ENCODE data around the gene CRYGC.
"Not testable (repeated sequence)": the region's sequence is repeated elsewhere in the genome, so short reads cannot be mapped to it uniquely, and the experiment has no call there.

The CRYGC gene

DNA sequence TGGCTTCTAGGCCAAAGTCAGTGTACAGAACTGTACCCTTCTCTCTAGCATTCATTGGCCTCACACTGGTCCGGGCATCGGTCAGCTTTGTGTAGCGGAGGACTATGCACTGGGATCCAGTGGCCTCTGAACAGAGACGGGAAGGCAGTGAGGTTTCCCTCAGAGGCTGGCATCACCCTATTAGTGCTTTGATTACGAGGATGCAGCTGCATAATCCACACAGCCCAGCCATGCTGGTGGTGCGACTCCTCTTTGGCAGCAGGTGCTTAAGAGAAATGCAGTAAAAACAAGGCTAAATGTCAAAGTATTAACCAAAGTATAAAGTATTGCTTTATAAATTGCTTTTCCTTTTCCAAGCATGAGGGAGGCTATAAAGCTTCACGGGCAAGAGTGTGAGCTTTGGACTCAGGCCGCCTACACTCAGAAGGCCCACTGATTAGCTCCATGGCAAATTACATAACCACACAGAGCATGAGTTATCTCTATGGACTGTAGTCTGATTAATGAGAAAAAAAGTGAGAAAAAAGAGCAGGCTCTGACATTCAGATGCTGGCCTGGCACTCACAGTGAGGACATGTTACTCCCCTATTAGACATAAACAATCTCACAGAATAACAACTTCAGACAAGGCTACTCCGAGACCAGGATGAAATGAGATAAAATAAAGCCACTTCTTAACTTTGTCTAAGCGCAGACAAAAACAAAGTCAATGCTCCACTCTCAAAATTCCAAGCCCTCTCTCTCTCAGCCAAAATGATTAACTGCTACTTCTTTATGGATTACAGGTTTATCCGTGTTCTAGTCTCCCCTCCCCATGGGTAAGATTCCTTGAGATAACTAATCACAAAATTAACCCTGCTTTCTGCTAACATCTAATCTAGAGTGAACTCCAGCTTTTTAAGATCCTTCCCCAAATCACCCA lies 6.4 kb upstream of the CRYGC start:
- no peak for DNase-seq

DNA sequence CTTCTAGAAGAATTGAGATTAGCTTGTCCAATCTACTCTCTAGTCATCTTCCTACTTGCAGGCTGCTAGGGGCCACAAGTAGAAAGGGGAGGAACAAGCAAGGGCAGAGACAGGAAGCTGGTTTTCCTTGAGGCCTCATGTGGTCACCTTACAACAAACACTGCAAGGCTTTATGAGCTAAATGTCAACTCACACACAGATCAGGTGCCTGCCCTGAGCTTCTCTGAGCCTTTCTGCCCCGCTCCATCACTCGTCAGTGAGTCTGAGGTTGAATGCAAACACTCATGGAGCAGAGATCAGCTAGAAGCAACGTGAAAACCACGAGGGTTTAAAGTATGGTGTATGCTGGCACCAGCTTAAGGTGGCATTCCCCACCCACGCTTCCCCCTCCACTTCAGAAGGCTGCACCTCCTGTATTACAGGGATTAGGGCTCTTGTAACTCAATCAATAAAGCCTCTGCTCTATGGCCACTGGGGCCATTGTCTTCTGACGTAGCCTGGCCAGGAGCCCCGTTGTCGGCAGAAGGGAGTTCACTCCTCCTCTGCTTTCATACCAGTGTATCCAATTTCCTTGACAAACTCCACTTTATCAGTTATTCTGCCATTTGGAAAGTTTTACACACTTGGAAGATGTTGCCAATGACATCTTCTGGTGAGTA lies 5.4 kb upstream of the CRYGC start:
- DNase-seq = no peak

DNA sequence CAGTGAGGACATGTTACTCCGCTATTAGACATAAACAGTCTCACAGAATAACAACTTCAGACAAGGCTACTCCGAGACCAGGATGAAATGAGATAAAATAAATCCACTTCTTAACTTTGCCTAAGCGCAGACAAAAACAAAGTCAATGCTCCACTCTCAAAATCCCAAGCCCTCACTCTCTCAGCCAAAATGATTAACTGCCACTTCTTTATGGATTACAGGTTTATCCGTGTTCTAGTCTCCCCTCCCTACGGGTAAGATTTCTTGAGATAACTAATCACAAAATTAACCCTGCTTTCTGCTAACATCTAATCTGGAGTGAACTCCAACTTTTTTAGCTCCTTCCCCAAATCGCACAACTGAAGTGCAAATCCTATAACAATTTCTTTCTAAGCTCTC lies 1.1 kb upstream of the CRYGC start:
- DNase-seq = no peak

DNA sequence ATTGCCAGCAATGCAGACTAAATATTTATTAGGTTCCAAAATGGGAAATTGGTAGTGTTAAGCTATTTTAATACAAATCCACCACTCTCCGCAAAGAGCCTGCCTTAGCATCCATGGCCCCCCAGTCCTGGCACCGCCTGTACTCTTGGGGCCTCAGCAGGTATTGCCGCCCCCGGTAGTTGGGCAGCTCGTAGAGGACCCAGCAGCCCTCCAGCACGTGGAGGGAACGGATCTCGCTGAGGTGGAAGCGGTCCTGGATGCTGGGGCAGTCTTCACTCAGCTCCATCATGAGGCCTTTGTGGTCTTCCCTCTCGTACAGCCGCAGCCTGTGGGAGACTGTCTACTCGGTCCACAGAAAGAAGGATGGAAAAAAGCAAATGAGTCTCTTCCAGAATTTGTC lies 1.5 kb downstream of the CRYGC start:
- no peak for DNase-seq

DNA sequence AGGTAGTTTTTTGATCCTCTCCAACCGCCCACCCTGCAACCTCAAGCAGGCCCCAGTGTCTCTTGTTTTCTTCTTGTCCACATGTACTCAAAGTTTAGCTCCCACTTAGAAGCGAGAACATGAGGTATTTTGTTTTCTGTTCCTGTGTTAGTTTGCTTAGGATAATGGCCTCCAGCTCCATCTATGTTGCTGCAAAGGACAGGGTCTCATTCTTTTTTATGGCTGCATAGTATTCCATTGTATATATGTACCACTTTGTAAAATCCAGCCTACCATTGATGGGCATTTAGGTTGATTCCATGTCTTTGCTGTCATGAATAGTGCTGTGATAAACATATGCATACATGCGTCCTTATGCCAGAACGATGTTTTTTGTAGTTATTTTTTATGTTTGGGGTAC lies 2.5 kb downstream of the CRYGC start:
- no peak for DNase-seq

DNA sequence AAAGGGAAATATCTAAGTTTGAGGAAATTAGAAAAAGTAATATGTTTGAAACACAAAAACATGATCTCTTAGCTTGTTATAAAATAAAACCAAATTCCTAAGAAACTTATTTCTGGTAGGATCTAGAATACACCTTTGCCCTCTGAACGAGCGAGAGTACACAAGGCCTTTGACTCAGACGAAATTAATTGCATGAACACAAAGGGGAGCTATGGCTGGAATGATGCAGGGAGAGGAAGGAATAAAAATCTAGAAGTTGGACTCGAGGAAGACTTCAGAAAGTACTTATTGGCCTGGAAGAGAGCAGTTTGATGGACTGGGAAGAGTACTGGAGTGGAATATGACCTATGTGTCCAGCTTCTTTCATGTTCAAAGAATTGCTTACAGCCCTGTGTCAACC lies 4.4 kb downstream of the CRYGC start:
- DNase-seq = no peak

DNA sequence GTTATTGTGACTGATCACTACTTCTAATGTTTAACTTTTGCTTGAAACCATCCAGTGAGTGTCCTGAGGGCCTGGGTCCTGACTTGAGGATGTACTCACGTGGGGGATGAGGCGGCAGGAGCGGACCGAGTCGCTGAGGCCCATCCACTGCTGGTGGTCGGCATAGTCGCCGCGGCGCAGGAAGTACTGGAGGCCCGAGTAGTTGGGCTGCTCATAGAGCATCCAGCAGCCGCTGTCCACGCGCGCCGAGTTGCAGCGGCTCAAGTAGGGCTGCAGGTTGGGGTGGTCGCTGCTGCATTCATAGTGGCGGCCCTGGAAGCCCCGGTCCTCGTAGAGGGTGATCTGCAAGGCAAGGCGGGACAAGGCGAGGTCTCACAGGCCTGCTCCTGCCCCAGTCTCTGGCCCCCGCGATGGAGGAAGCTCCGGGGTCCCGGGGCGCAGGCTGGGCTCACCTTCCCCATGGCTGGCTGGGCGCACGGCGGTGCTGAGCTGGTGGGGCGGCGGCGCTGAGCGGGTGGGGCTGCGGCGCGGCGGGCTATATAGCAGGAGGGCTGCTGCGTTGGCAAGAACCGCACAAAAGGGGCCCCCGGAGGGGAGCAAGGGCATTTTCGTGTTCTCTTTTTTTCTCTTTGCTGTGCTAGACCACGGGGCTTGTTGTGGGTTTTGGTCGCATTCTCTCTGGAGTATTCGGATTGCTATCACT lies 5.5 kb downstream of the CRYGC start, which contains the start of gene CRYGD:
Gene CRYGD, minus strand, starts transcription at position 512 of the 703 bp plus-strand sequence. Its CDS starts 51 bp downstream, at position 461.
- DNase-seq = not testable (repeated sequence)

DNA sequence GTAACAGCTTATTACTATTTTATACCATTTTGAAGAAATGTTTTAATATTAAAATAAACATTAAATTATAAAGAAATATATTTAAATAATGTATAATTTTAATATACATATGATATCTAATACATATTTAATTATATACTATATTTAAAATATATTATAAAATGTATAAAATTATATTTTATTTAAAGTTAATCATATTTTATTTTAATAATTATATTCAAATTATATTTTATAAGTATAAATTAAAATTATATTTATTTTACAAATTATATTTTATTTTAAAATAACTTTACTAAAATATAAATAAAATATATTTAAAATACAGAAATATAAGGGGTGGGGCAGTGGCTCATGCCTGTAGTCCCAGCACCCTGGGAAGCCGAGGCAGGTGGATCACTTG lies 7.4 kb downstream of the CRYGC start:
- no peak for DNase-seq

DNA sequence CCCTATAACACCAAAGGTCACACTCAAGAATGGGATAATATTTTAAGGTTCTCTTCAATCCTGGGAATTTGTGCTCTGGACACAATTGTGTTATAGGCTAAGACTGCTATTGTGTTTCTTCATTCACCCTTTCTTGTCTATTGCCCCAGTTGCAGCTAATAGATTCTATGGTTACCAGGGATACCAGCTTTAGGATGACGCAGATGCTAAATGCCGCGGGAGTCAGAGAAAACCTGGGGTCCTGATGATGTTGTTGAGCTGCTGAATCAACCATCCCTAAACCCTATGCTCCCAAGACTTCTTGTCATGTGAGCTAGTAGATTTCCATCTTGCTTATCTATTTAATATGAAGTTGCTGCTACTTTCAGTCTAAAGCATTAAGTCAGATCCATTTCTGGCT lies 10.7 kb downstream of the CRYGC start:
- DNase-seq = no peak

DNA sequence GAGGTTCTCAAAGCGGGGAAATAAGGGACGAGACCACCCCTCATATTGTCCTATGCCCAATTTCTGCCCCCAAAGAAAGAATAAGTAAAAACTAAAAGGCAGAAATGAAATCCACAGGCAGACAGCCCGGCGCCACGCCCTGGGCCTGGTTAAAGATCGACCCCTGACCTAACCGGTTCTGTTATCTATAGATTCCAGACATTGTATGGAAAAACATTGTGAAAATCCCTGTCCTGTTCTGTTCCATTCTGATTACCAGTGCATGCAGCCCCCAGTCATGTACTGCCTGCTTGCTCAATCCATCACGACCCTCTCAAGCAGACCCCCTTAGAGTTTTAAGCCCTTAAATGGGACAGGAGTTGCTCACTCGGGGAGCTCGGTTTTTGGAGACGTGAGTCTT lies 12.2 kb downstream of the CRYGC start:
- not testable (repeated sequence) for DNase-seq

DNA sequence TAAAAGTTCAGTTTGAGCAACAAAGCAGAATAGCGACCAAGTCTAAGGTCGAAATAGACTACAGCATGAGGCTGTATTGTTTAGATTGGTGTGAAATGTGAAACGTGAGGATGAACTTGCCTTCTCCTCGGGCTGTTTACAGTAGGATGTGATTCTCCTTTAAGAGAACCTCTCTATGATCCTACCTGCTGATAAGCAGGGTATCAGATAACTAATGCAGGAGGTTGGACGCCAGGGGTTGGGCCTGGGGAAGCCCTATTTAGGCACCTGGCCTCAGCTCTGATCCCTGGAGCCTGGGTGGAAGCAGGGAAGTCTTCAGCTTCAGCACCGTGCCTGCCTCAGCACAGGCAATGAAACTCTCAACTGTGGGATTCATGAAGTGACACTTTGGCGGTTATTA lies 16.7 kb downstream of the CRYGC start:
- DNase-seq = no peak

DNA sequence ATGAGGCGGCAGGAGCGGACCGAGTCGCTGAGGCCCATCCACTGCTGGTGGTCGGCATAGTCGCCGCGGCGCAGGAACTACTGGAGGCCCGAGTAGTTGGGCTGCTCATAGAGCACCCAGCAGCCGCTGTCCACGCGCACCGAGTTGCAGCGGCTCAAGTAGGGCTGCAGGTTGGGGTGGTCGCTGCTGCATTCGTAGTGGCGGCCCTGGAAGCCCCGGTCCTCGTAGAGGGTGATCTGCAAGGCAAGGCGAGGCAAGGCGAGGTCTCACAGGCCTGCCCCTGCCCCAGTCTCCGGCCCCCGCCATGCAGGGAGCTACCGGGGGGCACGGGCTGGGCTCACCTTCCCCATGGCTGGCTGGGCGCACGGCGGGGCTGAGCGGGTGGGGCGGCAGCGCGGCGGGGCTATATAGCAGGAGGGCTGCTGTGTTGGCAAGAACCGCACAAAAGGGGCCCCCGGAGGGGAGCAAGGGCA lies 17.3 kb downstream of the CRYGC start:
- DNase-seq = not testable (repeated sequence)

DNA sequence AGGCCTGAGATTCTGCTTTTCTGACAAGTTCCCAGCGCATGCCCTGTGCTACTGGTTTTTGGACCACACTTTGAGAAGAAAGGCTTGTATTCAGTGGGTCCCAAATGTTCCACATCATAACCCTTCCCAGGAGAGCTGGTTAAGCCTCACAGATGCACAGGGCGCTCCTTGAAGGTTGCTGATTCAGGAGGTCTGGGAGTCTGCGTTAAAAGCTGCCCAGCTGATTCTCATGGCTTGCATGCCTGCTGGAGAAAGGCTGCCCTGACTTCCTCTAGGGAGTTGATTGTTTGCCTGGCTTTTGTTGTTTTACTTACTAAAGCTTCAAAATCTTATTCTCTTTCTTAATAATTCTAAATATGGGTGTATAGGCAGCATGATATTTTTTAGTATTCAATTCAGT lies 26.0 kb downstream of the CRYGC start:
- no peak for DNase-seq

DNA sequence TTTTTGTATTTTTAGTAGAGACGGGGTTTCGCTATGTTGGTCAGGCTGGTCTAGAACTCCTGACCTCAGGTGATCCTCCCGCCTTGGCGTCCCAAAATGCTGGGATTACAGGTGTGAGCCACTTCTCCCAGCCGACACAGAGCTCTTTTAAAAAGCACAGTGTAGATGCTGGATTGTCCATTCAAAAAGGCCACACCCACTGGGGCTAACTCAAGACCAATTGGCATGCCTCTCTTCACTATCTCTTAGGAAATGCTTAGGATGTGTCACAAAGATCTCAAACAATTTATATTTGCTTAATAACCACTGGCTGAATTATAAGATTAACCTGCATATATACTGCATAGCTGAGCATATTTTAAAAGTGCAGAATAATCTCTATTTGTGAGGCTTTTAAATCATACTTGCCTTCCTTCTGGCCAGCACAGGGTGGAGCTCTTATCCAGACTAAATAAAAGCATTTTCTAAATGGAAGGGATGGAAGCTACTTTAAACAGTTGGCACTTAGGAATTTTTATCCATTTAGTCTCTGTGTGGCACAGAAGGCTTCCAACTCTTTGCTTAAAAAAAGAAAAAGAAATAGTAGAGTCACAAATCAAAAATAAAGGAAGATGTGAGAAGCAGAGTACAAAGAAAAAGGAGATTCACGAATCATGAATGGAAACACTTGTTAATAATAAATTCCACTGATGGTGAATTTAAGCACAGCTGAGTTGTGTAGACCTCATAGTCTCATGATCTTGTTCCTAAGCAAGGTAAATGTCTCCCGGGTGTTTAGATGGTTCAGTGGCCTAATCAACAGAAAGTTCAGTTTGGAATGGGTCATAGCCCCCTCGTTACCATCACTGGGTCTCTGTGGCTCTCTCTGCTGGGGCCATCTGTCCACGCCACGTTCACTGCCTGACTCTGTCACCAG lies 27.7 kb downstream of the CRYGC start:
- DNase-seq = no peak

DNA sequence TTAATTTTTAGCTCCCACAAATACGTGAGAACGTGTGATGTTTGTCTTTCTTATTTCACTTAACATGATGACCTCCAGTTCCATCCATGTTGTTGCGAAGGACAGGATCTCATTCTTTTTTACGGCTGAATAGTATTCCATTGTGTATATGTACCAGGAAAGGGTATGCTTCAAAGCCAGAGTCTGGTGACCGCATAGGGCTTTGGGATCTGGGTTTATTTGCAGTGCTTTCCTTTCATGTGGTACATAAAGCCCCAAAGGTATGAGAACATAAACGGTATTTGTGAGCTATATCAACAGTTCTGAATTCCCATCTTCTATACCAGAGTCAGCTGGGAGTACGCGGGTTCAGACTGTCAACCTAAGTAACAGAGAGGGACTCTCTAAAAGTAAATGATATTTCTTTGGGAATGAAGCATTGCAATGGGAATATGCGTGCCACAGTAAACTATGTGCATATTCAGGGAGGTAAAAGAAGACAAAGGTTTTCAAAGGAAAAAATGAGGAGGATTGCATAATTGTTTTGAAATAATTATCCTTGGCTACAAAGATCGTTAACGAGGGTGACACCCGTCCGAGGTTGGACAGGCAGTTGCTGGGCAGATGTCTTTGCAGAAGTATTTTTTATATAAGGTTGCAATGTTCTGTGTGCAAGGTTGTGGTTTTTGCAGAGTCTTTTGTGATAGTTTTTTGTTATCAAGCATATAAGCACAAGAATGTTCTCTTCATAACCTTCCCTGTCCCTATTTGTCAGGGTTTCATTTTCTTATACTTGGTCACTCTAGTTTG lies 29.8 kb downstream of the CRYGC start:
- no peak for DNase-seq

DNA sequence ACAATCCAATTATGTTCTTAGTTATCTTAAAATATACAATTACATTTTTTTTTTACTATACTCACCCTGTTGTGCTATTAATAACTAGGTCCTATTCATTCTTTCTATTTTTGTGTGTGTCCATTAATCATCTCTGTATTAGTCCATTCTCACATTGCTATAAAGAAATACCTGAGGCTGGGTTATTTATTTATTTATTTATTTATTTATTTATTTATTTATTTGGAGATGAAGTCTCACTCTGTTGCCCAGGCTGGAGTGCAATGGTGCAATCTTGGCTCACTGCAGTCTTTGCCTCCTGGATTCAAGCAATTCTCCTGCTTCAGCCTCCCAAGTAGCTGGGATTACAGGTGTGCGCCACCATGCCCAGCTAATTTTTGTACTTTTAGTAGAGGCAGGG lies 30.9 kb downstream of the CRYGC start:
- not testable (repeated sequence) for DNase-seq

DNA sequence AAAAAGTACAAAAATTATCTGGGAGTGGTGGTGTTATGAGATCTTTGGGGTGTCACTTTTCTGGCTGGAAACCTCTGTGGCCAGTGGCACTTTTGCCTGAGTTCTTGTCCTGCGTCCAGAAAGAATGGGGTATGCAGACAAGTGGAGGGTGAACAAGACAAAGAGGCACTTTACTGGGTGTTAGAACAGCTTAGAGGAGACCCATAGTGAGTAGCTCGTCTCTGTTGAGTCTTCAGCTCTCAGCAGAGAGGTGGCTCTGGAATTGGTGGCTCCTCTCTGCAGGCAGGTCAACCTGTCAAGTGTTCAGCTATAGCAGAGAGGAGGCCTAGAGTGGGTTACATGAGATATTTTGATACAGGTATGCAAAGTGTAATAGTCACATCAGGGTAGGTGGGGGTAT lies 31.4 kb downstream of the CRYGC start:
- DNase-seq = no peak

DNA sequence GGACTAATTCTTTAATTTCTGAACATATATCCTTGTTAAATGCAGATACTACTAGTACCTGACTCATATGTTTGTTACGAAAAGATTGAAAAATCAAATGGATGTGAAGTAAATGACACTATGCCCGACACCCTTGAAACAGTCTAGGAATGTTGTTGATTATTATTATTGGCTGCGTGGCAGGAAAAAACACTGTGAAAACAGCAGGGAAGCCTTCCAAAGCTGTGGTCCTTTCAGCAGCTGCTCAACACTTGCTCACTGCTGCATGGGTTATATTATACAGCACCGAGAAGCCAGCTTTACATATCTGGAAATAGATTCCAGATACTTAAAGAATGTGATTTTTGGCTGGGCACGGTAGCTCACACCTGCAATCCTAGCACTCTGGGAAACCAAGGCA lies 31.8 kb downstream of the CRYGC start:
- DNase-seq = no peak

DNA sequence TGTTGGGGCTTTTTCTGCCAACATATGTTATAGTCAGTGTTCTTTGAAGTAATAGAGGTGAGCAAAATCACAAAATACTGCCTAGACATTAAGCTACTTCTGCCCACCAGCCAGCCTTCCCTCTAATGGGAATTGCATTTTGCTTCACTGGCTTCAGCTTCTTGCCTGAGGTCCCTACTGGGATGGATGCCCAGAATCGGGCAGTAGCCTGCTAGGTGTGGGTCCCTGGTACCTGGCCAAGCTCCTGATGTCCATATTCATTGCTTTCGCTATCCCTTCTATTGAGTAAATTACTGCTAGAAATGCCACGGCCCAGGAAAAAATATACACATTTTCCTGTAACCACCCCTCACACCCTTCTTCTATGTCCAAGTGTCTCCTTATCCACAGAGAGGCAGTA lies 32.3 kb downstream of the CRYGC start:
- no peak for DNase-seq

DNA sequence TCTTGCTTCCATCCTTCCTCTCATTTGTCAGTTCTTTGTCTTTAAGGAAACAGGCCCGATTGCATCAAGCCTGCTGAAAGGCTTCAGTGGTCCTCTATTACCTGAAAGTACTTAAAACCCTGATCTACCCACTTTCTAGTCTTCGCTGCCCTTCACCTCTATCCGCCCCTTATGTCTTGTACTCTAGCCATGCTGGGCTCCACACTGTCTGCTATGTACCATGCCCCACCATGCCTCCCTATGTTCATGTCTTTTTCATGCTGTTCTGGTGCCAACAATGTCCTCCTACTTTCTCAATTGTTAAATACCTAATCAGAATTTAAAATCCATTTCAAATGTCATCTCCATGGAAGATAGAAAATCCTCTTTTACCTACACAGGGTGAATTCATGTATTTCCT lies 33.5 kb downstream of the CRYGC start:
- DNase-seq = no peak

DNA sequence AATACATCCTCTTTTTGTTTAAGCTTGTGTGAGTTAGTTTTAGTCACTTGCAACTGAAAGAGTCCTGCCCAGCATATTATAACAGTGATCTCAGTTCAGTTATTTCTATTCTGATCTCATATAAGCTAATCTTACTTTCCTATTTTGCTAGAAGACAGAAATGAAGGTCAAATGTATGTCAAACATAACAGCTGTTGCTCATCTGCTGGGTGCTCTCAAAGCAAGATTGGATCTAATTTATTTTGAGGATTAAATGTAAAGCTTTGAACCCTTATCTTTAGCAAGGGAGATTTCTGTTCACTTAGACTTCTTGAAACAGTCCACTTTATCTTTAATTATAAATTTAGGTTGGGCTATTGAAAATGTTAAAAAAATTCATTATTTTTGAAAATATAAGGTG lies 36.5 kb downstream of the CRYGC start:
- DNase-seq = no peak

All from activated naive CD4-positive, alpha-beta T cell treated with anti-CD3 and anti-CD28 coated beads, Interleukin-2, amount 50 U/mL, for 16 hours (primary cell).